Spleen (tissue), 7 donors: Measurements from ENCODE around the gene CHMP3.
"Not testable (repeated sequence)": the region's sequence is repeated elsewhere in the genome, so short reads cannot be mapped to it uniquely, and the experiment has no call there.

Experiments used
- CTCF ChIP-seq, 11 experiments: fragments of 200-600 bp in 7 of 11; fragments of 450-650 bp in 4 of 11; sonication (generic) in 4 of 11; IDR thresholded peaks in 8 of 11; conservative IDR thresholded peaks in 3 of 11; 1 replicate in 7 of 11; 2 replicates in 4 of 11; pipeline versions ENCODE4 v1.4.0 to v1.8.0; 2016 to 2021; ENCODE audit warnings: antibody characterized with exemption in 11 of 11, inconsistent platforms in 4 of 11, mild to moderate bottlenecking in 1 of 11
- POLR2AphosphoS5 ChIP-seq, 3 donors: sonication (generic); formaldehyde crosslinking; IDR thresholded peaks; one replicate each; pipeline ENCODE4 v1.5.1; 2017; ENCODE audit warnings: antibody characterized with exemption in 3 of 3
- donor health status: DM: no; HTN: no; CAD: no; lungs with moderate emphysema.
- donor health status: DM: no; HTN: no; CAD: no.
- donor health status: DM: no; HTN: no; CAD: no.

- not testable (repeated sequence) for TF ChIP-seq CTCF (IDR thresholded peaks at IDR 0.05 in 8 of 11, conservative IDR thresholded peaks at IDR 0.05 in 3 of 11); POLR2AphosphoS5 (IDR thresholded peaks at IDR 0.05)
These were observed 14.3 kb downstream of the CHMP3 start for GRCh38 chr2:86548913-86549396.
